IPS-18a (cell line): ENCODE results near the gene CMC1.

Experiments
- H3K27ac ChIP-seq: one replicate; pipeline ENCODE4 v1.5.1; 2013; ENCODE audit warnings: low read length
- H3K27me3 ChIP-seq: one replicate; pipeline ENCODE4 v1.6.1; 2013; ENCODE audit warnings: mild to moderate bottlenecking, low read length; ENCODE audit not compliant: control insufficient read depth, insufficient read depth
- H3K36me3 ChIP-seq: one replicate; pipeline ENCODE4 v1.6.1; 2013; ENCODE audit warnings: low read depth, low read length; ENCODE audit not compliant: control insufficient read depth
- H3K4me1 ChIP-seq: one replicate; pipeline ENCODE4 v1.6.1; 2013; ENCODE audit warnings: low read depth, low read length; ENCODE audit not compliant: control insufficient read depth
- H3K4me3 ChIP-seq: one replicate; pipeline ENCODE4 v1.5.1; 2013; ENCODE audit warnings: low read length
- H3K9ac ChIP-seq: one replicate; pipeline ENCODE4 v1.6.1; 2013; ENCODE audit warnings: mild to moderate bottlenecking, low read length, moderate library complexity
- H3K9me3 ChIP-seq: one replicate; pipeline ENCODE4 v1.6.1; 2013; ENCODE audit warnings: low read depth, low read length; ENCODE audit not compliant: control insufficient read depth

Gene CMC1

DNA sequence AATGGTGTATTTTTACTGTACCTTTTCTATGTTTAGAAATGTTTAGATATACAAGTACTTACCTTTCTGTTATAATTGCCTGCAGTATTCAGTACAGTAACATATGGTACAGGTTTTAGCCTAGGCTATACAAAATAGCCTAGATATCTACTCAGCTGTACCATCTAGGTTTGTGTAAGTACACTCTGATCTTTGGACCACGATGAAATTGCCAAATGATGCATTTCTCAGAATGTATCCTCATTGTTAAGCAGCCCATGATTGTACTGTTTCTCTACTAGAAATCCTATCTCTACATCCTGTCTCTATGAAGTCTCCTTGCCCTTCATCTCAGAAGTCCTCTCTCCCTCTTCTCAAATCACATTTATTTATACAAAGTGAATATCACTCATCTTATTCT, 74.3 kb downstream of the CMC1 start:
- Histone ChIP-seq H3K4me3 (no peak overlapping the region), H3K9ac (no peak overlapping the region), H3K27me3 (no peaks in the 10 kb centered on the region), H3K36me3 (peaks cover 6% of the 10 kb centered on the region), H3K4me1 (no peaks in the 10 kb centered on the region), H3K27ac (no peak overlapping the region), H3K9me3 (no peaks in the 10 kb centered on the region)

DNA sequence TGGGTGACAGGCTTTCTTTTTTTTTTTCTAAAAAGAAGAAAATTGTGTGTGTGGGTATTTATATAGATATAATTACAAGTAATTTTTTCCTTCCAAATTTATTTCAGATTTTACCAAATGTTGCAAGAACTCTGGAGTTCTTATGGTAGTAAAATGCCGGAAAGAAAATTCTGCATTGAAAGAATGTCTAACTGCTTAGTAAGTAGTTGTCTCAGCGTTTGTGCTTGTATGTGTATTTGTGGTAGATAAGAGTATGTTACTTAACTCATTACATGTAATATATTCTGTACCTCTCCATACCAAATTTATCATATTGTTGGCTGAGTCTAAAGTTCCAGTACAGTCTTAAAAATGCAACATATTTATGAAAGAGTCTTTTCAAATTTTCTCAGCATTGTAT, 74.8 kb downstream of the CMC1 start:
- no peak overlapping the region for H3K9ac ChIP-seq
- no peaks in the 10 kb centered on the region for H3K27me3 ChIP-seq
- H3K9me3 ChIP-seq = no peaks in the 10 kb centered on the region
- H3K27ac ChIP-seq = no peak overlapping the region
- no peaks in the 10 kb centered on the region for H3K4me1 ChIP-seq
- H3K36me3 ChIP-seq = peaks cover 6% of the 10 kb centered on the region
- H3K4me3 ChIP-seq = no peak overlapping the region

DNA sequence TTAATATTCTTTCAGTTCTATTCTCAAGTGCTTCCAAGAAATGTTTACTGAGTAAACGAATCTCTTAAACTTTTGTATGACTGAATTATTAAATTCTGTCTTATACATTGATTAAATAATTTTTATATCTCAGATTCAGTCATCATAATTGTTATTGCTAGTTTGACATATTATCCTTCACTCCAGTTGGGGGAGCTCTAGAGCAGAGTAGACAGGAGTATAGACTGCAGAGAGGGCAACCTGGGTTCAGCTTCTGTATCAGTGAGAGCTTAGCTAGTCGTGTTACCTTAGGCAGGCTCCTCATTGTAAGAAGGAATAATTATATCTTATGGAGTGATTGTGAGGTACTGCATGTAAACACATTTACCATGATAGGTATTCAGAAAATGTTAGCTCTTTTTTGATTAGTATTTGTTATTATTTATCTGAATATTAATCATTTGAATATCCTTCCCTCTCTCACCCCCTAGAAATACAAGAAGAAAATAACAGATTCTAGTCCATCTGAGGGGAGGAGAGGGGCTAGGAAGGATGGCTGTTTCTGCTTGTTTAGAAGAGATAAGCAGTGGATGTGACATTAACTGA, 76.1 kb downstream of the CMC1 start:
- no peaks in the 10 kb centered on the region for H3K4me1 ChIP-seq
- H3K27ac ChIP-seq = no peak overlapping the region
- H3K9me3 ChIP-seq = no peaks in the 10 kb centered on the region
- no peaks in the 10 kb centered on the region for H3K27me3 ChIP-seq
- peaks cover 10% of the 10 kb centered on the region for H3K36me3 ChIP-seq
- no peak overlapping the region for H3K4me3 ChIP-seq
- no peak overlapping the region for H3K9ac ChIP-seq

DNA sequence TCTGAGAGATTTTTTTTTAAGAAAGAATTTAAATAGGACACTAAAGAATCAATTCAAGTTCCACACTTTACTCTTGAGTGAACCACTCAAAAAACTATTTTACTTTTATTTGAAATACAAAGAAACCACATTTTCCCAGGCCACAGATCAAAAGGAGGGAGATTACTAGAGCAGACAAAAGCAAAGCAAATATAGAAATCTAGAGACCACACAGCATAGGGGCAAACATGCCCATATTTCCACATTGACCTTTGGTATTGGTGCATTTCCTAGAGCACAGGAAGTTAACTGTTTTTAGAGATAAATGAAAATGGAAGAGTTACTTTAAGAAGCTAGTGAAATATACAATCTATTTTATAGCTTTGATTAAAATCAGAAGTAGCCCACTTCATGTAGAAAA, 79.6 kb downstream of the CMC1 start:
- Histone ChIP-seq H3K9ac (no peak overlapping the region), H3K4me3 (no peak overlapping the region), H3K27me3 (no peaks in the 10 kb centered on the region), H3K9me3 (no peaks in the 10 kb centered on the region), H3K4me1 (no peaks in the 10 kb centered on the region), H3K36me3 (peaks cover 22% of the 10 kb centered on the region), H3K27ac (no peak overlapping the region)

DNA sequence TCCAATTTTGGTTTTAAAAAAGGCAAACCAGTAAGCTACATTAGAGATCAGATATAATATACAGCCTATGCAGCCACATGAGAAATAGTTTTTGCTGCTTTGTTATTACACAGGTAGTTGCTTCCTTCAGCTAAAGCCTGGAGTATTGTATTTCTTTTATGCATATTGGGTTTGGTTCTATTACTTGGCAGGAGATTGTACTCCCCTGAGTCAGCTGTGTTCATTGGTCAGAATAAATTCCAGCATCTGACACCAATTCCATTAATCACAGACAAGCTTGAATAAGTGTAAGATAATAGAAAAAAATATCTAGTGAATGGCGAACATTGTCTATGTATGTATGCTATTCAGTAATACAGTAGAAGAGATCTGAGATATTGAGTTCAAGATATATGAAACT, 81.0 kb downstream of the CMC1 start:
- no peaks in the 10 kb centered on the region for H3K9me3 ChIP-seq
- H3K4me1 ChIP-seq = no peaks in the 10 kb centered on the region
- H3K4me3 ChIP-seq = no peak overlapping the region
- no peak overlapping the region for H3K9ac ChIP-seq
- peaks cover 22% of the 10 kb centered on the region for H3K36me3 ChIP-seq
- no peak overlapping the region for H3K27ac ChIP-seq
- no peaks in the 10 kb centered on the region for H3K27me3 ChIP-seq

DNA sequence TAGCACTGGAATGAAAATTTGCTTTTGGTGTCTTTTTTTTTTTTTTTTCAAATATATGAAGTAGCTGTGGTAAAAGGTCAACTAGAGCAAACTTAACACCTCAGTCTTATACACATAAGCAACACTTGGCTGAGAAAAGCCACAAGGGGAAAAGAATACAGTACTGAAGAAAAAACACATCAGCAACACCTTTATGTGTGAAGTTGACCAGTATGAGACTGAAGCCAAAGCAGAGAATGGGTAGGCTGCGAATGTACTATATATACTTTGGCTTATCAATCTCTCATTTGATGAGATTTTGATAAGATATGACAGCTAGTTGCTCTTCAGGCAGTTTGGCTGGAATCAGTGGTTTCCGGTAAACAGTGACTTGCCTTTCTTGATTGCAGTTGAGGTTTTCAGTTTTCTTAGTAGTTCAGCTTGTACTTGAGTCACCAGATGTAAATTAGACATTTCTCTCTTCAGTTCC, 85.1 kb downstream of the CMC1 start:
- H3K9me3 ChIP-seq = no peaks in the 10 kb centered on the region
- H3K27ac ChIP-seq = no peak overlapping the region
- H3K36me3 ChIP-seq = peaks cover 16% of the 10 kb centered on the region
- no peak overlapping the region for H3K4me3 ChIP-seq
- no peaks in the 10 kb centered on the region for H3K4me1 ChIP-seq
- no peaks in the 10 kb centered on the region for H3K27me3 ChIP-seq
- no peak overlapping the region for H3K9ac ChIP-seq

DNA sequence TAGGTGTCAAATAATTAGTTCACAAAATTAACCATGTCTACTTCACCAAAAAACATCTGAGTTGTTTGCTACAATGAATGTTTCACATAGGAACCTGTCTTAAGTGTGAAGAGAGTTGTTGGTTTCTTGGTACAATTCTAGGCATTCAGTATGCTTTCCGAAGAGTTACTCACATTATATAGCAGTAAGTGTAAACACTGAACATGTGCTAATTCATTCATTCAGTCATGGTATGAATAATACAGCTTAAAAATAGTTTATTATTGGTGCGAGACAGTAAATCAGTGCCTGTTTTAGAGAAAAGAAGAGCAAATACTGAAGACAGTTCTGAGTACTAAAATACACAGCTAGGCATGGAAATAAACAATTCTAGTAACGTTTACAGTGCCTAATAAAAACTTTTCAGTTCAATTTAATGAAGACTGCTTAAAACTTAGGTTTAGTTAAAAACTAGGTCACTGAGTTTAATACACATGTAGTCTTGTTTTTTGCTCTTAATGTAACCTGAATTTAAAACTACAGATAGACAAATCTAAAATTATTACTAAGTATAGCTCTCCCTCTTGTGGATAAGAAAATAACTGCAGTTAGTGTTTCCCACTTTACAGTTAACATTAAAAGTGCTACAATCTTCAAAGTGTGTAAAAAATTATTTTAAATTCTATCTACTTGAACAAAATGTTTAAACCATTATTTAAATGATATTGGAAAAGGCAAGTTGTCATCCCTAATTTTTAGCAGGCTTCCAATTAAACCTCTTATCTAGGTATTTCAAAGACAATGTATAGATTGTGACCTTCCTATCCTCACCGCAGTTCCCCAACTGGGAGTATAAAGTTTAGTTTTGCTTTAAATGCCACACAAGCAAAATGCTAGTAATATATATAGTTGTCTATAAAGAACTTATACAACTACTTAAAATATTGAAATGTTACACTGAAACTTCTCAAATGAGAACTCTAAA, 87.1 kb downstream of the CMC1 start:
- Histone ChIP-seq H3K9ac (no peak overlapping the region), H3K27ac (no peak overlapping the region), H3K36me3 (peaks cover 10% of the 10 kb centered on the region), H3K27me3 (no peaks in the 10 kb centered on the region), H3K9me3 (no peaks in the 10 kb centered on the region), H3K4me3 (no peak overlapping the region), H3K4me1 (no peaks in the 10 kb centered on the region)

DNA sequence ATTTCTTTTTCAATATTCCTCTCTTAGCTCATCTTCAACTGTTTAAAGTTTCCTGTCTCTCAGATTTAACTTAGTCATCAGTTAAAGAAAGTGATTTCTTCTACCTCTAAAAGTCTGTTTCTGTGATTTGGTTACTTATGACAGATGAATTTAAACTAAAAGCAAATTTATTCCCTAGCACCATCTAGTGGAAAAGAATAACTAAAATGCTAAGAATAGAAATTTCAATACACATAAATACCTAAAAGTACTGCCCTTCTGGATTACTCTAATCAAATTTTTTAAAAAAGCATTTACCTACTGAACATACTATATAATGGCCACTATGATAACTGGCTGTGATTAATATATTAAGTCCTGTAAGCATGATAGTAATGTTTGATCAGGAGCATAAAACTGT, 93.1 kb downstream of the CMC1 start:
- no peak overlapping the region for H3K9ac ChIP-seq
- H3K9me3 ChIP-seq = no peaks in the 10 kb centered on the region
- no peaks in the 10 kb centered on the region for H3K4me1 ChIP-seq
- no peaks in the 10 kb centered on the region for H3K27me3 ChIP-seq
- H3K27ac ChIP-seq = no peak overlapping the region
- no peak overlapping the region for H3K4me3 ChIP-seq
- H3K36me3 ChIP-seq = peaks cover 6% of the 10 kb centered on the region

DNA sequence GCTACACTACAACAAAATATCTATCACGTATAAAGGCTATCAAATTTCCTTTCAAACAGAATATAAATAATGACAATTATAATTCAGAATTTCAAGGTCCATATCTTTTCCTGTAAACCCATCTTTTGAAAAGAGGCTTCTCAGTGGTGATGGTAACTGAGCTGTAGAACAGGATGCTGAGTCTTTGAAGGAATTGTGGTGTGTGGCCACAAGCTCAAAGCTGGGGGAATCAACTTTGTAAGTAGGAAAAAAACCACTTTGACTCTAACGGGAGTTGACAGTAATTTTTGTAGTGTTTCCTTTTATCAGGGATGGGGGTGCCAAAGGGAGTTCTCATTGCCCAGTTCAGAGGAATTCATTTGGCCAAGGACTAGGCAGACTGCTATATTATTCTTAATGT, 93.8 kb downstream of the CMC1 start:
- no peaks in the 10 kb centered on the region for H3K27me3 ChIP-seq
- no peaks in the 10 kb centered on the region for H3K4me1 ChIP-seq
- no peak overlapping the region for H3K27ac ChIP-seq
- no peaks in the 10 kb centered on the region for H3K9me3 ChIP-seq
- peaks cover 6% of the 10 kb centered on the region for H3K36me3 ChIP-seq
- no peak overlapping the region for H3K9ac ChIP-seq
- no peak overlapping the region for H3K4me3 ChIP-seq

DNA sequence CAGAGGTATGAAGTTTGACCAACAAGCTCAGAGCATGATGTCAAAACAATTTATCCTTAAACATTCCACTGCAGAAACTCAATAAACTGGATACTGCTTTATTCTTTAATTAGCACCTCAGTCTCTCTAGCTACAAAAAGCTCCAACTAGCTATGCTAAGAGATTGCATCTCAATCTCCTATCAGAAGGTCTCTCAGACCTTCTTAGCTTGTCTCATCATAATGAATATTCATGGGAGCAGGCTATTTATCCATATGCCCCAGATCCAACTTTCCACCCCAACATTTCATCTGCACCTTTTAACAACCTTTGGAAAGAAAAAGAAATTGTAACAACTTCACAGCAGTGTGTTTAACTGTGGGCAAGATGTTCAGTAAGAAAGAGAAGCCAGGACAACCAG, 95.8 kb downstream of the CMC1 start:
- Histone ChIP-seq H3K9me3 (no peaks in the 10 kb centered on the region), H3K4me3 (no peak overlapping the region), H3K9ac (no peak overlapping the region), H3K36me3 (peaks cover 6% of the 10 kb centered on the region), H3K27me3 (no peaks in the 10 kb centered on the region), H3K4me1 (no peaks in the 10 kb centered on the region), H3K27ac (no peak overlapping the region)

DNA sequence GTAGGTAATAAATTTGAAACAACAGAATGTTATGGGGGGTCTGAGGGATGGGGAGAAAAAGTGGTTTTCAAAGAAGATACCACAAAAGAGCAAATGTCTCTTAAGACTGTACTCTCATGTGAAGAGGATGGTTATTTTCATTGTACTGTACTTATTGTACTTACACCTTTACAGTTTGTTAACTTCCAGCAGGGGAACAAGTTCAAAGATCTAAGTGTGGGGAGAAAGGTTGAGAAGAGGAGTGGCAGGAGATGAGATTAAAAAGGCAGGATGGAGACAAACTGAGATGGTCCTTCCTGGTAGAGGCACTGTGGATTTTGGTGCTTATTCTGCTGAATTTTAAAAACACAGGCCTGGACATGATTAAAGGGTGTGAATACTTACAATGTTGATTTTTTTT, 101.7 kb downstream of the CMC1 start:
- Histone ChIP-seq H3K9ac (no peak overlapping the region), H3K27me3 (no peaks in the 10 kb centered on the region), H3K36me3 (peaks cover 3% of the 10 kb centered on the region), H3K27ac (no peak overlapping the region), H3K4me1 (peaks cover 7% of the 10 kb centered on the region), H3K4me3 (no peak overlapping the region), H3K9me3 (no peaks in the 10 kb centered on the region)

DNA sequence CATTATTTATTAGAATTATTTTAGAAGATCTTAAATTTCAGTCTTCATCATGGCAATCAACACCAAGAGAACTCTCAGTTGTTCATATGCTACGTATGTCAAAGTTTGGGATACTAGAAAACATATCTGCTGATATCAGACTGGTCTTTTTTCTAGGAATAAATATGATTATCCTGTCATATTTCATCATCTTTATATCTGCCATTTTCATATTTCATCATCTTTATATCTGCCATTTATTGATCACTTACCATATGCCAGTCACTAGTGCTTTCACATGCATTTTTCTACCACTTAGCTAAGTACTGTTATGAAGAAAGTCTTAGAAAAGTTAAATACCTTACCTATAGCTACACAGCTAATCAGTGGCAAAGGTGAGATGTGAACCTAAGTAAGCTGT, 104.3 kb downstream of the CMC1 start:
- Histone ChIP-seq H3K36me3 (no peaks in the 10 kb centered on the region), H3K27ac (no peak overlapping the region), H3K9ac (no peak overlapping the region), H3K9me3 (no peaks in the 10 kb centered on the region), H3K27me3 (no peaks in the 10 kb centered on the region), H3K4me1 (peaks cover 13% of the 10 kb centered on the region), H3K4me3 (no peak overlapping the region)
